ENCODE data around the gene CAMK1G. TPM values are rescaled to one million over a fixed set of nuclear protein-coding genes. Genes with fewer than 3 reads are reported as not detected.

CAMK1G gene
- total RNA-seq, 2 donors from 2014 or later: 0.43 to 0.63 TPM

DNA sequence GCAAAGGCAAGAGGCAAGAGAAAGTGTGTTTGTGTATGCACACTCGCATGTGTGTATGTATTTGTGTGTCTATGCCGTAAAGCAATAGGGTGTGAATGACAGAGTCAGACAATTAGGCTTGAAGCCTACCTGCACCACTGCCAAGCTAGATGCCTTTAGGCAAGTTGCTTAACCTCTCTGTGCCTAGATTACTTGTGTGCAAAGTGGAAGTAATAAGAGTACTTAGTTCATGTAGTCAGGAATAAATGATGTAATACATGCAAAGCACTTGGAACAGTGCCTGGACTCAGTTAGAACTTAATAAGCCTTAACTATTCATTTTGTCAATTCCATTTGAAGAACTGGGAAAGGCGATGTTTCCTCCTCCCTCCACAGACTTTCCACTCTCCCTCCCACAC, 37.0 kb downstream of the CAMK1G start:
- ATAC-seq (replicated peaks in 1 of 2) (no peak), DNase-seq (no peak)
- Mint-ChIP-seq H3K4me1 (ENCODE audit: low read depth) (no peaks in the 10 kb centered on the region), H3K4me3 (no peak overlapping the region), H3K27ac (no peak overlapping the region), H3K27me3 (ENCODE audit: low read depth) (no peaks in the 10 kb centered on the region), H3K9me3 (no peaks in the 10 kb centered on the region), H3K36me3 (ENCODE audit: insufficient read depth in 2 of 2) (peaks cover 0 to 3% of the 10 kb centered on the region in 2 donors)

DNA sequence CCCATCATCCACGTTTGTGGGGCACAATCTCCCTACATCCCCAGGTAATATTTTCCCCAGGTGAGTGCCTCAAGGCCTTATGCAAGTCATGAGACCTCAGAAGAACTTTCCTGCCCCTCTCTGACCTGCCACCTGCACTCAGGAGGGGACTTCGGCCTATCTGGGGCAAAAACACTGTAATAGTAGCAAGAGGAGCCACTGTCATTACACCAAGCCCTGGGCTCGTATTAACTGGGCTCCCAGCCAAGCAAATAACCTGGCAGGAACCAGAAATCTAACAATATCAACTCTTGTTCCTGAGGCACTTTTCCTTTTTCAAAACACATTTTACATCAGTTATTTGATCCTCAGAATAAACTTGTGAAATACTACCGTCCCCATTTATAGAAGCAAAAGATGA, 37.8 kb downstream of the CAMK1G start:
- ATAC-seq (replicated peaks in 1 of 2) (no peak), DNase-seq (no peak)
- H3K4me3 Mint-ChIP-seq: no peak overlapping the region
- no peaks in the 10 kb centered on the region for H3K27me3 Mint-ChIP-seq (ENCODE audit: low read depth)
- H3K36me3 Mint-ChIP-seq (ENCODE audit: insufficient read depth in 2 of 2): peaks cover 0 to 3% of the 10 kb centered on the region in 2 donors
- H3K27ac Mint-ChIP-seq: no peak overlapping the region
- no peaks in the 10 kb centered on the region for H3K4me1 Mint-ChIP-seq (ENCODE audit: low read depth)
- no peaks in the 10 kb centered on the region for H3K9me3 Mint-ChIP-seq

GRCh38 chr1:209621741-209622655, 38.5 kb downstream of the CAMK1G start:
- H3K27ac Mint-ChIP-seq: no peak overlapping the region
- DNase-seq (no peak), ATAC-seq (replicated peaks in 1 of 2) (no peak)
- no peaks in the 10 kb centered on the region for H3K9me3 Mint-ChIP-seq
- no peaks in the 10 kb centered on the region for H3K27me3 Mint-ChIP-seq (ENCODE audit: low read depth)
- H3K4me3 Mint-ChIP-seq: no peak overlapping the region
- no peaks in the 10 kb centered on the region for H3K36me3 Mint-ChIP-seq (ENCODE audit: insufficient read depth in 2 of 2)
- no peaks in the 10 kb centered on the region for H3K4me1 Mint-ChIP-seq (ENCODE audit: low read depth)

- no peaks in the 10 kb centered on the region for H3K9me3 Mint-ChIP-seq
- H3K27me3 Mint-ChIP-seq (ENCODE audit: low read depth): no peaks in the 10 kb centered on the region
- no peaks in the 10 kb centered on the region for H3K36me3 Mint-ChIP-seq (ENCODE audit: insufficient read depth in 2 of 2)
- H3K4me3 Mint-ChIP-seq: no peak overlapping the region
- no peak overlapping the region for H3K27ac Mint-ChIP-seq
- peaks cover 7% of the 10 kb centered on the region for H3K4me1 Mint-ChIP-seq (ENCODE audit: low read depth)
- ATAC-seq (replicated peaks in 1 of 2) (no peak), DNase-seq (no peak)
Observed at GRCh38 chr1:209622841-209623829, 39.6 kb downstream of the CAMK1G start.

DNA sequence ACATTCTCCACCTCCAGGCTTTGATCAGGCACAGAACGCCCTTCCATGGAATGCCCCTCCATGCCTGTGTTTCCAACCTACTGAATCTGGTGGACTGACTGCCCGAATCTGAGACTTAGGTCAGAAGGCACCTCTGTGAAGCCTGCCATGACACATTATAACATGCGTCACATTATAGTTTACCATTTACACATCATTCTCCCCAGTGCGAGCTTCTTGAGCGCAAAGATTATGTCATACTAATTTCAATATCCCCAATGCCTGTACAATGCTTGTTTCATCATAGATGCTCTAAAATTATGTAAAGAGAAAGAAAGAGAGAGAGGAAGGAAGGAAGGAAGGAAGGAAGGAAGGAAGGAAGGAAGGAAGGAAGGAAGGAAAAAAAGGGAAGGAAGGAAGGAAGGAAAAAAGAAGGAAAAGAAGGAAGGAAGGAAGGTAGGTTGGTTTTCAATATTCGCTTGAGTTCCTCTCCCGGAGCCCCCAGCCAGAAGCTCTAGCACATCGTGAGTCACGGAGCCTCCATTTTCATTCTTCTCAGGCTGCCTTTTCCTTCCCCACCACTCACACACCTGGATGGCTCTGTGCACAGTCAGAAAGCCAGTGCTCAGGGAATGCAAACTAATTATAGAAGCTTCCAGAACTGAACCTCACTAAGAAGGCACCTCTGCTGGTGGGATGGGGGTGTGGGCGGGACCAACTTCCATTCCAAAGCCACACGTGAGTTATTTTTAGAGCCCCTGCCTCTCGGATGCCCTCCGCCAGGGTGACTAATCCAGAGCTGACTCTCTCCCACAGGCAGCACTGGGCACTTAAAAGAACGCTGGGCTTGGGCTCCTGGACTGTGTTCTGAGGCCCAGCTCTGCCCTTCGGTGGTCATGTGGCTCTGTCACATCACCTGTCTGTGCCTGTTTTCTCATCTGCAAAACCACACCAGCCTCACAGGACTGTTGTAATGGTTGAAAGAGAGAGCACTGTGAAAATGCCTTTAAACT, 41.3 kb downstream of the CAMK1G start:
- Mint-ChIP-seq H3K4me1 (ENCODE audit: low read depth) (peaks cover 19% of the 10 kb centered on the region), H3K27me3 (ENCODE audit: low read depth) (no peaks in the 10 kb centered on the region), H3K36me3 (ENCODE audit: insufficient read depth in 2 of 2) (no peaks in the 10 kb centered on the region), H3K9me3 (no peaks in the 10 kb centered on the region), H3K4me3 (no peak overlapping the region), H3K27ac (no peak overlapping the region)
- DNase-seq: no peak
- no peak for ATAC-seq (replicated peaks in 1 of 2)

DNA sequence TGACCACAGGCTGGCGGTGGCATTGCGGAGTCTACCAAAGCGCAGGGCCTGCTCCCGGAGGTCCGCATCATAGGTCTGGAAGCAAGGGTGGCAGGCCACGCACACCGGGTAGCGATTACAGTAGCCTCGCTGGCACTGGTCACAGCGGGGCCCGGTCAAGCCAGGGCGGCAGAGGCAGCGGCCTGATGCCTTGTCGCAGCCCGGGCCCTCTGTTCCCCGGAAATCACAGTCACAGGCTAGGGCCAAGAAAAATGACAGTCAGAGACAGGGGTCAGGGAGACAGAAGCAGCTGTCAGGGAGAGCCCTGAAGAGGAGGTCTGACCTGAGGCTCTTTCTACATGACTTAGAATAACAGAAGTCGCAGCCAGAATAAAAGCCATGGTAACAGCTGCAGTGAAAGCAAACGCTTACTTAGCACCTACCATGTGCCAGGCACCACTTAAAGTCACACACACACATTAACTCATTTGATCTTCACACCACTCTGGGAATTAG, 42.3 kb downstream of the CAMK1G start:
- Mint-ChIP-seq H3K9me3 (no peaks in the 10 kb centered on the region), H3K4me3 (no peak overlapping the region), H3K36me3 (ENCODE audit: insufficient read depth in 2 of 2) (no peaks in the 10 kb centered on the region), H3K27ac (no peak overlapping the region), H3K27me3 (ENCODE audit: low read depth) (no peaks in the 10 kb centered on the region), H3K4me1 (ENCODE audit: low read depth) (peaks cover 19% of the 10 kb centered on the region)
- ATAC-seq (replicated peaks in 1 of 2): no peak
- no peak for DNase-seq

DNA sequence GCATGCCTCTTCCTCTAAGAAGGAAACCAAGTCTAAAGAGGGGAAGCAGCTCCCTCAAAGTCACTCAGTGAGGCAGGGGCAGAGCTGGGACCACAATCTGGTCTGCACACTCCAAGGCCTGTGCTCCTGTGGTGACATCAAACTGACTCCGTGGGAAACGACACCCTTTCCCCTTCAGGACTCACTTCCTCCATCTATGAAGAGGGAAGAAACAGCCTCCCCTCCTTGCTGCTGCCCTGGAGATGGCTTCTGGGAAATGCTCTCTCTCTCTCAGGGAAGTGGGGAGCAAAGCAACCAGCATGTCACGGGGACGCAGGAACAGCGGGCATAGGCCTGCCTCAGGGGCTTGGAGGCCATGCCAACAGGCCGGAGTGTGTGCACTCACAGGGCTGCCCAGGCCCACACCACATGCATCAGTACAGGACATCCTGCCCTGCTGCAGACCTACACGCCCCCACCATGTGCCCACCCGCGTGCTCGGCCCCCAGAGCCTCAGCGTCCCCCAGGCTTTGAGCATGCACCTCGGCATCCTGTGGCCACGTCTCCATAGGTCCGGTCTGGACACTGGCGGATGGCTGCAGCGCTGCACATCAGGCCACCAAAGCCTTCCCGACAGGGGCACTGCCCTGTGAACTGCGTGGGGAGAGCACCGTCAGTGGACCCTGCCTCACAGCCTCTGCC, 43.0 kb downstream of the CAMK1G start:
- H3K4me3 Mint-ChIP-seq: no peak overlapping the region
- H3K27me3 Mint-ChIP-seq (ENCODE audit: low read depth): no peaks in the 10 kb centered on the region
- peaks cover 19% of the 10 kb centered on the region for H3K4me1 Mint-ChIP-seq (ENCODE audit: low read depth)
- H3K9me3 Mint-ChIP-seq: no peaks in the 10 kb centered on the region
- no peaks in the 10 kb centered on the region for H3K36me3 Mint-ChIP-seq (ENCODE audit: insufficient read depth in 2 of 2)
- DNase-seq (no peak), ATAC-seq (replicated peaks in 1 of 2) (no peak)
- H3K27ac Mint-ChIP-seq: no peak overlapping the region

DNA sequence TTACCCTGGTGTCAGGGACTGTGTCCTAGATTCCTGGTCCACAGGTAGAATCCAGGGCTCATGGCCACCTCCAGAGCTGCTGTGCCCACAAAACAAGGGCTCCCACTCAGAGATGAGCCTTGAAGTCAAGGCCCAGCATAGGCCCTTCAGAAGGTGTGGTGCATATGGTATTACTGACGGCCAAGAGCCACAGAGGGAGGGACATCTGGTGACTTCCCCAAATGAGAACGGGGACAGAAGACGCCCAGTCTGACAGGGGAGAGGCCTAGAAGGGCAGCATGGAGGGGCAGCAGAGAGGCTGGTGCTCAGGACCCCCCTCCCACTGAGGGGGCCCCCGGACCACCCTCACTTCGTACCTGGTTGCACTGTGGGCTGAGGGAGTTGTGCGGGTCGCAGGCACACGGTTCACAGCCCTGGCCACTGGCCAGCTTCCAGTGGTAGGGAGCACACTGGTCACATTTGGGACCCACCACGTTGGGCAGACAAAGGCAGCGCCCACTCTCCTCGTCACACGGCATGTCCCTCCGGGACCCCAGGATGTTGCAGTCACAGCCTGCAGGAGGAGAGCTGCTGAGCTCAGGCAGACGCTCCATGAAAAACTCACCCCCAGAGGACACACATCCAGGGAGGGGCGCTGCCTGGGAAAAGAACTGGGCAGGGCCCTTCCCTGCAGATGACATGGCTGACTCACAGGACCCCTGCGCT, 43.7 kb downstream of the CAMK1G start:
- peaks cover 19% of the 10 kb centered on the region for H3K4me1 Mint-ChIP-seq (ENCODE audit: low read depth)
- no peaks in the 10 kb centered on the region for H3K9me3 Mint-ChIP-seq
- no peaks in the 10 kb centered on the region for H3K36me3 Mint-ChIP-seq (ENCODE audit: insufficient read depth in 2 of 2)
- ATAC-seq (replicated peaks in 1 of 2) (peak; percentile 3 to 8), DNase-seq (no peak)
- H3K4me3 Mint-ChIP-seq: no peak overlapping the region
- H3K27ac Mint-ChIP-seq: no peak overlapping the region
- H3K27me3 Mint-ChIP-seq (ENCODE audit: low read depth): no peaks in the 10 kb centered on the region

GRCh38 chr1:209627732-209628196, 44.2 kb downstream of the CAMK1G start:
- Mint-ChIP-seq H3K4me1 (ENCODE audit: low read depth) (peaks cover 19% of the 10 kb centered on the region), H3K9me3 (no peaks in the 10 kb centered on the region), H3K36me3 (ENCODE audit: insufficient read depth in 2 of 2) (no peaks in the 10 kb centered on the region), H3K4me3 (no peak overlapping the region), H3K27ac (no peak overlapping the region), H3K27me3 (ENCODE audit: low read depth) (no peaks in the 10 kb centered on the region)
- ATAC-seq (replicated peaks in 1 of 2): peak; percentile 81 to 85
- peak; percentile 84 to 89 for DNase-seq

DNA sequence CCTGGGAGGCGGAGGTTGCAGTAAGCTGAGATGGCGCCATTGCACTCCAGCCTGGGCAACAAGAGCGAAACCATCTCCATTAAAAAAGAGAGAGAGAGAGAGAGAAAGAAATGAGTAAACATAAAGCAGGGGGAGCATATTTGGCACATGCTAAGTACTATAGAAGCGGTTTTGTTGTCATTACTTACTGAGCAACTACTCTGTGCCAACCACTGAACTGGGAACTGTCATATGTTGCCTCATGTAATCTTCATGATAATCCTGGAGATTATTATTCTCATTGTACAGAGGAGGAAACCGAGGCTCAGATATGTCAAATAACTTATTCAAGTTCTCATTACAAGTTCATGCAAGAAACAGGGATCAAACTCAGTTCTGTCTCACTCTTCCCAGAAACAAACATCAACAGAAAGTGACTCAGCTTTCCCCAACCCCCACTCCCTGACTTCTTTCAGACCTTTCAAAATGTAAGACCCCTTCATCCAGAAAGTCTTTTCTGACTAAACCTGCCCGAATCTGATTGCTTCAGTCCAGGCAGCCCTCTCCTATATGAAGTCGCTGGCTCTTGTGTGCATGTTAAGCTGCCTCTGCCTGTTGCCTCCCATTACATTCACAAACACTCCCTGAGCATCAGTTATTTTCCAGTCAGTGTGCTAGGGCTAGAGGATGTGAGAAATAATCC, 45.2 kb downstream of the CAMK1G start:
- ATAC-seq (replicated peaks in 1 of 2) (peak; percentile 55 to 68), DNase-seq (peak; percentile 16 to 27)
- peaks cover 28% of the 10 kb centered on the region for H3K4me1 Mint-ChIP-seq (ENCODE audit: low read depth)
- no peaks in the 10 kb centered on the region for H3K27me3 Mint-ChIP-seq (ENCODE audit: low read depth)
- H3K9me3 Mint-ChIP-seq: no peaks in the 10 kb centered on the region
- peak overlapping the region; percentile 36 for H3K27ac Mint-ChIP-seq
- peak overlapping the region in 1 of 2 donors; percentile 18 for H3K4me3 Mint-ChIP-seq
- H3K36me3 Mint-ChIP-seq (ENCODE audit: insufficient read depth in 2 of 2): no peaks in the 10 kb centered on the region
